ENCODE measurements around the gene SDF2L1. TPM values are rescaled to one million over a fixed set of nuclear protein-coding genes. Genes with fewer than 3 reads are reported as not detected.

The SDF2L1 gene
- total RNA-seq, 1 donor from 2014 or later: 20.4 TPM

Small RNA genes lying within 50 kb of the gene (microRNA-seq; reads per million reads assigned to microRNA genes)
- gene MIR130B (156 reads per million, percentile 59 among the genes with 10 or more reads in this experiment), gene MIR301B (0.97 reads per million)

Other genes with a start within 250 kb of the SDF2L1 start
- gene HIC2, start 224.9 kb upstream of the SDF2L1 start, total RNA-seq: 1.4 TPM
- 0.65 TPM for gene TMEM191C, start 174.9 kb upstream of the SDF2L1 start, total RNA-seq
- not detected for gene RIMBP3C, start 90.8 kb upstream of the SDF2L1 start, total RNA-seq
- 46.7 TPM for gene UBE2L3, start 74.6 kb upstream of the SDF2L1 start, total RNA-seq
- 4.5 TPM for gene YDJC, start 12.3 kb upstream of the SDF2L1 start, total RNA-seq
- gene CCDC116, start 9.5 kb upstream of the SDF2L1 start, total RNA-seq: 0.24 TPM
- gene PPIL2, start 23.7 kb downstream of the SDF2L1 start, total RNA-seq: 22.5 TPM
- 3.1 TPM for gene YPEL1, start 93.5 kb downstream of the SDF2L1 start, total RNA-seq
- 75.2 TPM for gene MAPK1, start 225.3 kb downstream of the SDF2L1 start, total RNA-seq

Measured in Right ventricle myocardium superior (tissue), 1 donor.